Left ventricle myocardium inferior (tissue), 1 donor: ENCODE results near the gene TIMP1. TPM values are rescaled to one million over a fixed set of nuclear protein-coding genes. Genes with fewer than 3 reads are reported as not detected.

Experiments used
- DNase-seq: peaks from one replicate; pipeline ENCODE4 v3.0.0-alpha.2; 2020
- H3K27ac ChIP-seq: fragments of 200-600 bp; replicated peaks from 2 replicates; pipeline ENCODE4 v1.8.0; 2021
- H3K27me3 ChIP-seq: fragments of 200-600 bp; 2 replicates; pipeline ENCODE4 v1.8.0; 2021; ENCODE audit warnings: low read depth
- H3K36me3 ChIP-seq: fragments of 200-600 bp; 2 replicates; pipeline ENCODE4 v1.8.0; 2021
- H3K4me1 ChIP-seq: fragments of 200-600 bp; 2 replicates; pipeline ENCODE4 v1.8.0; 2021
- H3K4me3 ChIP-seq: fragments of 200-600 bp; 2 replicates; pipeline ENCODE4 v1.8.0; 2021; ENCODE audit warnings: mild to moderate bottlenecking, moderate library complexity
- H3K9me3 ChIP-seq: fragments of 200-600 bp; replicated peaks from 2 replicates; pipeline ENCODE4 v1.8.0; 2021
- CTCF ChIP-seq: fragments of 200-600 bp; IDR thresholded peaks from 2 replicates; pipeline ENCODE4 v1.8.0; 2021; ENCODE audit warnings: antibody characterized with exemption, mild to moderate bottlenecking, borderline replicate concordance
- intact Hi-C: fragments of 100-400 bp; cut with micrococcal nuclease; formaldehyde crosslinking; loops from one replicate; pipeline ENCODE4 v1.11.0; 2022
- total RNA-seq: library from RNA; stranded (reverse); fragmentation: NEBNext Ultra II Directional; extraction: Animal tissue kit (Norgen Biotek cat#: 25700); gene quantifications from one replicate; pipeline ENCODE4 v1.2.1, GENCODE V29; 2021
- donor health status: DM: no; HTN: yes; CAD: no; lungs with severe emphysema.

Gene TIMP1
- total RNA-seq, 1 donor from 2014 or later, result 99.3 TPM

- no peaks in the 10 kb centered on the region for H3K27me3 ChIP-seq
- no peak for DNase-seq
- H3K27ac ChIP-seq, result no peak overlapping the region
- no peaks in the 10 kb centered on the region for H3K9me3 ChIP-seq
- peaks cover 36% of the 10 kb centered on the region for H3K36me3 ChIP-seq
- H3K4me3 ChIP-seq, result no peak overlapping the region
- intact Hi-C loops, result no loop called here
- peaks cover 5% of the 10 kb centered on the region for H3K4me1 ChIP-seq
- no peak for TF ChIP-seq CTCF
These were observed 11.0 kb upstream of the TIMP1 start for GRCh38 chrX:47571215-47571614.

- peaks cover 31% of the 10 kb centered on the region for H3K36me3 ChIP-seq
- peaks cover 5% of the 10 kb centered on the region for H3K4me1 ChIP-seq
- no peaks in the 10 kb centered on the region for H3K9me3 ChIP-seq
- no peaks in the 10 kb centered on the region for H3K27me3 ChIP-seq
- intact Hi-C loops, result no loop called here
- TF ChIP-seq CTCF, result no peak
- H3K27ac ChIP-seq, result no peak overlapping the region
- no peak overlapping the region for H3K4me3 ChIP-seq
- DNase-seq, result no peak
These were observed 10.3 kb upstream of the TIMP1 start for GRCh38 chrX:47571896-47572295.

- Histone ChIP-seq H3K4me1 (peaks cover 5% of the 10 kb centered on the region), H3K27me3 (no peaks in the 10 kb centered on the region), H3K27ac (peak overlapping the region; percentile 81), H3K4me3 (no peak overlapping the region), H3K36me3 (peaks cover 21% of the 10 kb centered on the region), H3K9me3 (no peaks in the 10 kb centered on the region)
- DNase-seq, result no peak
- intact Hi-C loops, result no loop called here
- TF ChIP-seq CTCF, result no peak
These were observed 9.4 kb upstream of the TIMP1 start for GRCh38 chrX:47572773-47573340.

- intact Hi-C loops, result no loop called here
- no peaks in the 10 kb centered on the region for H3K27me3 ChIP-seq
- H3K4me3 ChIP-seq, result peak overlapping the region; percentile 63
- no peaks in the 10 kb centered on the region for H3K9me3 ChIP-seq
- H3K27ac ChIP-seq, result peak overlapping the region; percentile 81
- H3K4me1 ChIP-seq, result peaks cover 5% of the 10 kb centered on the region
- peaks cover 15% of the 10 kb centered on the region for H3K36me3 ChIP-seq
- TF ChIP-seq CTCF, result no peak
- peak; percentile 52 for DNase-seq
These were observed 8.7 kb upstream of the TIMP1 start for GRCh38 chrX:47573341-47574075.

GRCh38 chrX:47574076-47574546 lies 8.1 kb upstream of the TIMP1 start:
- Histone ChIP-seq H3K4me1 (peaks cover 5% of the 10 kb centered on the region), H3K27me3 (no peaks in the 10 kb centered on the region), H3K27ac (peak overlapping the region; percentile 81), H3K36me3 (peaks cover 9% of the 10 kb centered on the region), H3K9me3 (no peaks in the 10 kb centered on the region), H3K4me3 (peak overlapping the region; percentile 63)
- no peak for DNase-seq
- TF ChIP-seq CTCF, result no peak
- intact Hi-C loops, result no loop called here
